ENCODE measurements around the gene GAST. TPM values are rescaled to one million over a fixed set of nuclear protein-coding genes. Genes with fewer than 3 reads are reported as not detected.

The GAST gene
- total and polyA plus RNA-seq, 10 of the 15 experiments (the other 5 are each of a cell fraction or from before 2014, with no cell fraction given) = not detected

- TF ChIP-seq RELB (IDR thresholded peaks at IDR 0.05; ENCODE audit: low read depth) = 0 out of 2 replicates have a peak, but pooled peaks have one; percentile 32
- no peak for TF ChIP-seq RELA (IDR thresholded peaks at IDR 0.05; ENCODE audit: borderline replicate concordance, partially characterized antibody)
- TF ChIP-seq, protein P1, sequence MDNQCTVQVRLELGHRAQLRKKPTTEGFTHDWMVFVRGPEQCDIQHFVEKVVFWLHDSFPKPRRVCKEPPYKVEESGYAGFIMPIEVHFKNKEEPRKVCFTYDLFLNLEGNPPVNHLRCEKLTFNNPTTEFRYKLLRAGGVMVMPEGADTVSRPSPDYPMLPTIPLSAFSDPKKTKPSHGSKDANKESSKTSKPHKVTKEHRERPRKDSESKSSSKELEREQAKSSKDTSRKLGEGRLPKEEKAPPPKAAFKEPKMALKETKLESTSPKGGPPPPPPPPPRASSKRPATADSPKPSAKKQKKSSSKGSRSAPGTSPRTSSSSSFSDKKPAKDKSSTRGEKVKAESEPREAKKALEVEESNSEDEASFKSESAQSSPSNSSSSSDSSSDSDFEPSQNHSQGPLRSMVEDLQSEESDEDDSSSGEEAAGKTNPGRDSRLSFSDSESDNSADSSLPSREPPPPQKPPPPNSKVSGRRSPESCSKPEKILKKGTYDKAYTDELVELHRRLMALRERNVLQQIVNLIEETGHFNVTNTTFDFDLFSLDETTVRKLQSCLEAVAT (IDR thresholded peaks at IDR 0.05) = no peak
- TF ChIP-seq FOXK2 (IDR thresholded peaks at IDR 0.05) = no peak
- peak; percentile 49; the same call in 1 of the 2 replicates for TF ChIP-seq SMARCA5 (IDR thresholded peaks at IDR 0.05)
- TF ChIP-seq POU2F2 (IDR thresholded peaks at IDR 0.05; ENCODE audit: borderline replicate concordance, low read depth, low read length) = peak; percentile 45; the same call in 1 of the 3 replicates
- TF ChIP-seq, protein P2, sequence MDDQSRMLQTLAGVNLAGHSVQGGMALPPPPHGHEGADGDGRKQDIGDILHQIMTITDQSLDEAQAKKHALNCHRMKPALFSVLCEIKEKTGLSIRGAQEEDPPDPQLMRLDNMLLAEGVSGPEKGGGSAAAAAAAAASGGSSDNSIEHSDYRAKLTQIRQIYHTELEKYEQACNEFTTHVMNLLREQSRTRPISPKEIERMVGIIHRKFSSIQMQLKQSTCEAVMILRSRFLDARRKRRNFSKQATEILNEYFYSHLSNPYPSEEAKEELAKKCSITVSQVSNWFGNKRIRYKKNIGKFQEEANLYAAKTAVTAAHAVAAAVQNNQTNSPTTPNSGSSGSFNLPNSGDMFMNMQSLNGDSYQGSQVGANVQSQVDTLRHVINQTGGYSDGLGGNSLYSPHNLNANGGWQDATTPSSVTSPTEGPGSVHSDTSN (IDR thresholded peaks at IDR 0.05; ENCODE audit: insufficient replicate concordance, low read depth, low read length) = no peak
- no peak for TF ChIP-seq BACH1 (IDR thresholded peaks at IDR 0.05; ENCODE audit: borderline replicate concordance)
- TF ChIP-seq BMI1 (IDR thresholded peaks at IDR 0.05; ENCODE audit: borderline replicate concordance) = no peak
- no peak for TF ChIP-seq RBBP5 (conservative IDR thresholded peaks at IDR 0.05)
- no peak for TF ChIP-seq EGR1 (IDR thresholded peaks at IDR 0.05; ENCODE audit: borderline replicate concordance in 1 of 2, low read depth in 2 of 2, low read length in 2 of 2)
- TF ChIP-seq, protein P3, sequence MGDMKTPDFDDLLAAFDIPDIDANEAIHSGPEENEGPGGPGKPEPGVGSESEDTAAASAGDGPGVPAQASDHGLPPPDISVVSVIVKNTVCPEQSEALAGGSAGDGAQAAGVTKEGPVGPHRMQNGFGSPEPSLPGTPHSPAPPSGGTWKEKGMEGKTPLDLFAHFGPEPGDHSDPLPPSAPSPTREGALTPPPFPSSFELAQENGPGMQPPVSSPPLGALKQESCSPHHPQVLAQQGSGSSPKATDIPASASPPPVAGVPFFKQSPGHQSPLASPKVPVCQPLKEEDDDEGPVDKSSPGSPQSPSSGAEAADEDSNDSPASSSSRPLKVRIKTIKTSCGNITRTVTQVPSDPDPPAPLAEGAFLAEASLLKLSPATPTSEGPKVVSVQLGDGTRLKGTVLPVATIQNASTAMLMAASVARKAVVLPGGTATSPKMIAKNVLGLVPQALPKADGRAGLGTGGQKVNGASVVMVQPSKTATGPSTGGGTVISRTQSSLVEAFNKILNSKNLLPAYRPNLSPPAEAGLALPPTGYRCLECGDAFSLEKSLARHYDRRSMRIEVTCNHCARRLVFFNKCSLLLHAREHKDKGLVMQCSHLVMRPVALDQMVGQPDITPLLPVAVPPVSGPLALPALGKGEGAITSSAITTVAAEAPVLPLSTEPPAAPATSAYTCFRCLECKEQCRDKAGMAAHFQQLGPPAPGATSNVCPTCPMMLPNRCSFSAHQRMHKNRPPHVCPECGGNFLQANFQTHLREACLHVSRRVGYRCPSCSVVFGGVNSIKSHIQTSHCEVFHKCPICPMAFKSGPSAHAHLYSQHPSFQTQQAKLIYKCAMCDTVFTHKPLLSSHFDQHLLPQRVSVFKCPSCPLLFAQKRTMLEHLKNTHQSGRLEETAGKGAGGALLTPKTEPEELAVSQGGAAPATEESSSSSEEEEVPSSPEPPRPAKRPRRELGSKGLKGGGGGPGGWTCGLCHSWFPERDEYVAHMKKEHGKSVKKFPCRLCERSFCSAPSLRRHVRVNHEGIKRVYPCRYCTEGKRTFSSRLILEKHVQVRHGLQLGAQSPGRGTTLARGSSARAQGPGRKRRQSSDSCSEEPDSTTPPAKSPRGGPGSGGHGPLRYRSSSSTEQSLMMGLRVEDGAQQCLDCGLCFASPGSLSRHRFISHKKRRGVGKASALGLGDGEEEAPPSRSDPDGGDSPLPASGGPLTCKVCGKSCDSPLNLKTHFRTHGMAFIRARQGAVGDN (IDR thresholded peaks at IDR 0.05) = 0 out of 2 replicates have a peak, but pooled peaks have one; percentile 27
- TF ChIP-seq BHLHE40 (IDR thresholded peaks at IDR 0.05; ENCODE audit: borderline replicate concordance in 1 of 2, low read depth in 2 of 2, low read length in 1 of 2) = peak in 1 of 2 experiments; percentile 56; a peak in 2 of 4 replicates
- TF ChIP-seq HSF1 (IDR thresholded peaks at IDR 0.05; ENCODE audit: low read depth, low read length) = no peak
- no peak for TF ChIP-seq POLR2AphosphoS5 (IDR thresholded peaks at IDR 0.05; ENCODE audit: low read length)
- no peak for TF ChIP-seq RCOR1 (conservative IDR thresholded peaks at IDR 0.05; ENCODE audit: low read depth, low read length)
- no peak for TF ChIP-seq FOS (IDR thresholded peaks at IDR 0.05; ENCODE audit: borderline replicate concordance, extremely low read depth, insufficient read length)
- TF ChIP-seq MXI1 (IDR thresholded peaks at IDR 0.05; ENCODE audit: low read depth, low read length) = peak; percentile 19; the same call in 1 of the 2 replicates
- TF ChIP-seq ESRRA (IDR thresholded peaks at IDR 0.05; ENCODE audit: low read length) = 0 out of 2 replicates have a peak, but pooled peaks have one; percentile 12
Measured at GRCh38 chr17:41666708-41667279, 45.3 kb upstream of the GAST start (continued).

Data from GM12878 (cell line).